Lung (tissue), 12 donors: ENCODE measurements around the gene PKMYT1. TPM values are rescaled to one million over a fixed set of nuclear protein-coding genes. Genes with fewer than 3 reads are reported as not detected.

Source experiments
- ATAC-seq: fragments of 200-7000 bp; cut with Tn5 transposase; one replicate; pipeline ENCODE4 v1.9.1; 2020; ENCODE audit warnings: moderate number of reproducible peaks; ENCODE audit not compliant: insufficient read depth, low FRiP score
- DNase-seq, 3 donors: peaks; one replicate each; pipeline ENCODE4 v3.0.0-alpha.2; 2013 to 2017
- H3K27ac ChIP-seq, 2 donors: one replicate each; pipeline ENCODE4 v1.5.1; 2013; ENCODE audit warnings: mild to moderate bottlenecking in 2 of 2, moderate library complexity in 2 of 2, control low read depth in 1 of 2, inconsistent platforms in 1 of 2, low read depth in 1 of 2, low read length in 1 of 2
- H3K27me3 ChIP-seq, 3 donors: one replicate each; pipeline ENCODE4 v1.5.1; 2013; ENCODE audit warnings: low read length in 2 of 3; ENCODE audit not compliant: control insufficient read depth in 3 of 3, insufficient read depth in 3 of 3
- H3K36me3 ChIP-seq, 4 donors: one replicate each; pipeline ENCODE4 v1.5.1; 2013; ENCODE audit warnings: low read length in 4 of 4, mild to moderate bottlenecking in 1 of 4, moderate library complexity in 1 of 4; ENCODE audit not compliant: control insufficient read depth in 4 of 4, insufficient read depth in 4 of 4
- H3K4me1 ChIP-seq, 5 donors: one replicate each; pipeline ENCODE4 v1.5.1; 2013; ENCODE audit warnings: low read length in 5 of 5, mild to moderate bottlenecking in 2 of 5, moderate library complexity in 1 of 5; ENCODE audit not compliant: control insufficient read depth in 5 of 5, insufficient read depth in 5 of 5
- H3K4me3 ChIP-seq: one replicate; pipeline ENCODE4 v1.5.1; 2013; ENCODE audit warnings: mild to moderate bottlenecking, control low read depth, moderate library complexity
- H3K9ac ChIP-seq, 2 donors: one replicate each; pipeline ENCODE4 v1.5.1; 2013; ENCODE audit warnings: low read length in 2 of 2, control low read depth in 1 of 2; ENCODE audit not compliant: insufficient read depth in 1 of 2
- H3K9me3 ChIP-seq, 4 donors: one replicate each; pipeline ENCODE4 v1.5.1; 2013; ENCODE audit warnings: low read length in 3 of 4, mild to moderate bottlenecking in 1 of 4, moderate library complexity in 1 of 4; ENCODE audit not compliant: control insufficient read depth in 4 of 4, insufficient read depth in 3 of 4
- WGBS, 2 donors: extraction: QIAGEN DNeasy Blood & Tissue Kit; methylation state at CpG; one replicate each; pipeline ENCODE4 v1.1.7; 2013; 5-methylcytosine and 5-hydroxymethylcytosine counted together
- polyA plus RNA-seq, 2 donors: library from polyadenylated mRNA; stranded (reverse); fragments of 200-250 nt; gene quantifications; one replicate each; pipeline ENCODE4 v1.2.1, GENCODE V29; 2013
- total RNA-seq, 2 donors: library from RNA; depleted of rRNA in 1 of 2; stranded (reverse); fragments of >200 nt in 1 of 2; gene quantifications; one replicate each; pipeline ENCODE4 v1.2.1, GENCODE V29; 2014 to 2021
- TF ChIP-seq, protein P1 (sequence below): IDR thresholded peaks from 2 replicates; pipeline ENCODE4 v1.5.1; 2012; ENCODE audit warnings: mild to moderate bottlenecking; ENCODE audit errors: control extremely low read depth, extremely low read depth
- donor health status: control.
- donor health status: control.
- donor health status: Bipolar disorder and iron deficiency.
- donor health status: healthy.
- donor health status: DM: yes; HTN: yes; CAD: no.

The PKMYT1 gene
- total and polyA plus RNA-seq, 4 donors = 2.9 to 9.4 (median 5.2) TPM

DNA sequence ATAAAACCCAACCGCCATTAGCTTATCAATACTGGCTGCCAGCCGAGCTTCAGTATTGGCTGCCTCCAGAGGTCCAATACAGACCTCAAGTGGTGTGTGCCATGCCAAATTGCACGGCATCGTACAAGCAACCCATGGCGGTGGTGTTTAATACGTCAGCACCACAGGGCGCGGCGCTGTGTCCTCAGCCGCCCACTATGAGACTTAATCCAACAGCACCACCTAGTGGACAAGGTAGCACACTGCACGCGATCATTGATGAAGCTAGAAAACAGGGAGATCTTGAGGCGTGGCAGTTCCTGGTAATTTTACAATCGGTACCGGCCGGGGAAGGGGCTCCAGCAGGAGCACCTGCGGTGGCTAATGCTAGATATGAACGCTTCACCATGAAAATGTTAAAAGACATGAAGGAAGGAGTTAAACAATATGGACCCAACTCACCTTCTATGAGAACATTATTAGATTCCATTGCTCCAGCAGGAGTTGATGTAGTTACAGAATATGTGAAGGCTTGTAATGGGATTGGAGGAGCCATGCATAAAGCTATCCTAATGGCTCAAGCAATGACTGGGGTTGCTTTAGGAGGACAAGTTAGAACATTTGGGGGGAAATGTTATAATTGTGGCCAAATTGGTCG is 53.1 kb downstream of the PKMYT1 start:
- Histone ChIP-seq H3K27me3 (no peaks in the 10 kb centered on the region), H3K36me3 (peaks cover 0 to 28% (median 6%) of the 10 kb centered on the region in 4 donors), H3K4me3 (no peak overlapping the region), H3K4me1 (peaks cover 0 to 6% (median 2%) of the 10 kb centered on the region in 5 donors), H3K9me3 (peaks cover 0 to 2% (median 0%) of the 10 kb centered on the region in 4 donors), H3K27ac (no peak overlapping the region), H3K9ac (no peak overlapping the region)
- WGBS, 2 donors = 9% methylated on average over 19 of the region's 19 CpGs
- ATAC-seq = peak; percentile 89
- TF ChIP-seq, protein P1, sequence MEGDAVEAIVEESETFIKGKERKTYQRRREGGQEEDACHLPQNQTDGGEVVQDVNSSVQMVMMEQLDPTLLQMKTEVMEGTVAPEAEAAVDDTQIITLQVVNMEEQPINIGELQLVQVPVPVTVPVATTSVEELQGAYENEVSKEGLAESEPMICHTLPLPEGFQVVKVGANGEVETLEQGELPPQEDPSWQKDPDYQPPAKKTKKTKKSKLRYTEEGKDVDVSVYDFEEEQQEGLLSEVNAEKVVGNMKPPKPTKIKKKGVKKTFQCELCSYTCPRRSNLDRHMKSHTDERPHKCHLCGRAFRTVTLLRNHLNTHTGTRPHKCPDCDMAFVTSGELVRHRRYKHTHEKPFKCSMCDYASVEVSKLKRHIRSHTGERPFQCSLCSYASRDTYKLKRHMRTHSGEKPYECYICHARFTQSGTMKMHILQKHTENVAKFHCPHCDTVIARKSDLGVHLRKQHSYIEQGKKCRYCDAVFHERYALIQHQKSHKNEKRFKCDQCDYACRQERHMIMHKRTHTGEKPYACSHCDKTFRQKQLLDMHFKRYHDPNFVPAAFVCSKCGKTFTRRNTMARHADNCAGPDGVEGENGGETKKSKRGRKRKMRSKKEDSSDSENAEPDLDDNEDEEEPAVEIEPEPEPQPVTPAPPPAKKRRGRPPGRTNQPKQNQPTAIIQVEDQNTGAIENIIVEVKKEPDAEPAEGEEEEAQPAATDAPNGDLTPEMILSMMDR = peak; percentile 98
- peak; percentile 85 to 86 (median 85) for DNase-seq

DNA sequence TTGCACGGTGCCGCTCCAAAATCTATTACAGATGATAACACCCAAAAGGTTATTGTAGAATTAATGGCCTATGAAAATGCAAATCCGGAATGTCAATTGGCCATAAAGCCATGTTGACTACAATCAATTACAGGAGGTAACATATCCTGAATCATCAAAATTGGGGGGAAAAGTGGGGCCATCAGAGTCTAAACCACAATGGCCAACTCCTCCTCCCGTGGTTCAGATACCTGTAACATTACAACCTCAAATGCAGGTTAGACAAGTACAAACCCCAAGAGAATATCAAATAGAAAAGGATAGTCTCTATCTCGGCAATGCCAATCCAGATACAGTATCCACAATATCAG is 53.6 kb downstream of the PKMYT1 start:
- Histone ChIP-seq H3K4me3 (no peak overlapping the region), H3K36me3 (peaks cover 0 to 28% (median 6%) of the 10 kb centered on the region in 4 donors), H3K27me3 (no peaks in the 10 kb centered on the region), H3K27ac (no peak overlapping the region), H3K9ac (no peak overlapping the region), H3K4me1 (peaks cover 0 to 6% (median 2%) of the 10 kb centered on the region in 5 donors), H3K9me3 (peaks cover 0 to 2% (median 0%) of the 10 kb centered on the region in 4 donors)
- no peak for DNase-seq
- TF ChIP-seq, protein P1 = no peak
- ATAC-seq = no peak
- WGBS, 2 donors = 81 to 84% methylated on average over 5 of the region's 5 CpGs

DNA sequence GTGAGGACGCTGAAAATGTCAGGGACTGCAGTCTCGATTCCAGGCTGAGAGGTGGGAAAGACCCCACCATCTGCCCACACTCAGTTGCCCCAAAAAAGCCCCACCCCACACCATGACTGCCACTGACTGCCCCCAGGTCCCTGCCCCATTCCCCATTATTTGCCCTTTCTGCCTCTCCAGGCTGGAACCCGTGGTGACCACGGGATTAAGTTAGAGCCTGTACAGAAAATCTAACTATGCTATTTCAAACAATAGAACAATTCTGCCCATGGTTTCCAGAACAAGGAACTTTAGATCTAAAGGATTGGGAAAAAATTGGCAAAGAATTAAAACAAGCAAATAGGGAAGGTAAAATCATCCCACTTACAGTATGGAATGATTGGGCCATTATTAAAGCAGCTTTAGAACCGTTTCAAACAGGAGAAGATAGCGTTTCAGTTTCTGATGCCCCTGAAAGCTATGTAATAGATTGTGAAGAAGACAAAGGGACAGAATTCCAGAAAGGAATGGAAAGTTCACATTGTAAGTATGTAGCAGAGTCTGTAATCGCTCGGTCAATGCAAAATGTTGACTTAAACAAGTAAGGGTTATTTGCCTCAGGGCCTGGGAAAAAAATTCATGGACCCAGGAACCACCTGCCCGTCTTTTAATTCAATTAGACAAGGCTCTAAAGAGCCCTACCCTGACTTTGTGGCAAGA is 54.1 kb downstream of the PKMYT1 start:
- Histone ChIP-seq H3K9ac (no peak overlapping the region), H3K9me3 (peaks cover 0 to 2% (median 0%) of the 10 kb centered on the region in 4 donors), H3K4me3 (no peak overlapping the region), H3K4me1 (peaks cover 0 to 6% (median 2%) of the 10 kb centered on the region in 5 donors), H3K36me3 (peaks cover 0 to 28% (median 6%) of the 10 kb centered on the region in 4 donors), H3K27ac (no peak overlapping the region), H3K27me3 (no peaks in the 10 kb centered on the region)
- 74 to 78% methylated on average over 9 of the region's 9 CpGs for WGBS, 2 donors
- ATAC-seq = no peak
- TF ChIP-seq, protein P1 = no peak
- no peak for DNase-seq
